DOHH2 (cell line): ENCODE results near the gene EDN1.

Source experiments
- CTCF ChIP-seq: fragments of 200-600 bp; sonication (generic); IDR thresholded peaks from one replicate; pipeline ENCODE4 v1.5.1; 2014; ENCODE audit warnings: antibody characterized with exemption, mild to moderate bottlenecking, low read depth, low read length; ENCODE audit not compliant: poor library complexity, severe bottlenecking
- EZH2phosphoT487 ChIP-seq: fragments of 200-600 bp; sonication (generic); IDR thresholded peaks from 2 replicates; pipeline ENCODE4 v1.6.1; 2017; ENCODE audit warnings: borderline replicate concordance, mild to moderate bottlenecking, antibody characterized with exemption, low read length, moderate library complexity, mixed read lengths

DNA sequence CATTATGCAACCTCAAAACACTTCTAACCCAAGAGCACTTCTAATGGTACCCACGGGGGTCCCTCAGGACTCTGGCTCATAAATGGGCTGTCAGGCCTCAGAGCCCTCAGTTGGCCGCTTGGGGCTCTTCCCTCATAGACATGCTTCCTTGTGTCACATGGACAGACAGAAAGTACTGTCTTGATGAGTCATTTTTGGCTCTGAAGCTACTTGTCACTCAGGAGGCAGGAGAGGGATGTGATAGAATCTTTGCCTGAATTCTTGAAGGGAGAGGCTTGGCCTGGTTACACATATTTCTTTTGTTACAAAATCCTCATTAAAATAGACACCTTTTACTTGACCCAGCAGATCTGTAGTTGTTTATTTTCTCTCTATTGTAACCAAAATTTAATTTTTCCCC is 15.1 kb upstream of the EDN1 start:
- no peak for TF ChIP-seq CTCF
- no peak for TF ChIP-seq EZH2phosphoT487
